PC-3 (cell line): ENCODE data around the gene TEKTIP1. TPM values are rescaled to one million over a fixed set of nuclear protein-coding genes. Genes with fewer than 3 reads are reported as not detected.

Experiments used
- ATAC-seq: fragments of 200-7000 bp; cut with Tn5 transposase; 2 replicates; pipeline ENCODE4 v1.9.1; 2020; ENCODE audit warnings: mild to moderate bottlenecking, moderate library complexity
- BruUV-seq: library from RNA; stranded (reverse); fragments of 400-500 nt; replicated peaks from 2 replicates; lab custom pipeline; 2021; lab: Mats Ljungman, UMichigan
- CTCF ChIA-PET: fragments of 300-600 bp; sonication (Branson Sonifier 250); formaldehyde crosslinking; loops from one replicate; lab custom pipeline; 2022; ENCODE audit warnings: antibody characterized with exemption; lab: Charles Lee
- POLR2A ChIA-PET: fragments of 300-600 bp; sonication (Branson Sonifier 250); formaldehyde crosslinking; loops from one replicate; lab custom pipeline; 2022; ENCODE audit warnings: antibody characterized with exemption; ENCODE audit not compliant: unreplicated experiment; lab: Charles Lee
- DNase-seq: peaks from one replicate; pipeline ENCODE4 v3.0.0-alpha.2; 2015
- H2AFZ ChIP-seq: fragments of 300-600 bp; sonication (generic); 2 replicates; pipeline ENCODE4 v1.6.0; 2016; ENCODE audit warnings: antibody characterized with exemption, low read length
- H3F3A ChIP-seq: fragments of 300-600 bp; sonication (generic); one replicate; pipeline ENCODE4 v1.6.0; 2017; ENCODE audit warnings: antibody characterized with exemption, low read length, control low read depth, mild to moderate bottlenecking; ENCODE audit not compliant: unreplicated experiment
- H3K27ac ChIP-seq: fragments of 300-600 bp; sonication (generic); 2 replicates; pipeline ENCODE4 v1.5.1; 2016; ENCODE audit warnings: mild to moderate bottlenecking, low read length
- H3K27me3 ChIP-seq: fragments of 300-600 bp; sonication (generic); 2 replicates; pipeline ENCODE4 v1.6.1; 2016; ENCODE audit warnings: low read length, mixed read lengths
- H3K36me3 ChIP-seq: fragments of 300-600 bp; sonication (generic); 2 replicates; pipeline ENCODE4 v1.6.1; 2016; ENCODE audit warnings: low read depth, mixed run types, low read length, mixed read lengths
- H3K4me1 ChIP-seq: fragments of 300-600 bp; sonication (generic); 2 replicates; pipeline ENCODE4 v1.5.1; 2016; ENCODE audit warnings: low read length; ENCODE audit not compliant: insufficient read depth
- H3K4me2 ChIP-seq: fragments of 300-600 bp; sonication (generic); 2 replicates; pipeline ENCODE4 v1.6.0; 2016; ENCODE audit warnings: low read length
- H3K4me3 ChIP-seq: fragments of 300-600 bp; sonication (generic); 2 replicates; pipeline ENCODE4 v1.5.1; 2016; ENCODE audit warnings: mild to moderate bottlenecking, low read length, mixed read lengths
- H3K79me2 ChIP-seq: fragments of 300-600 bp; sonication (generic); 2 replicates; pipeline ENCODE4 v1.6.1; 2017; ENCODE audit warnings: low read length, mixed read lengths
- H3K9ac ChIP-seq: fragments of 300-600 bp; sonication (generic); 2 replicates; pipeline ENCODE4 v1.6.0; 2016; ENCODE audit warnings: mild to moderate bottlenecking, low read length
- H3K9me2 ChIP-seq: fragments of 300-600 bp; sonication (generic); replicated peaks from 2 replicates; pipeline ENCODE4 v1.6.1; 2016; ENCODE audit warnings: mixed run types, low read length, mixed read lengths
- H3K9me3 ChIP-seq: fragments of 300-600 bp; sonication (generic); 2 replicates; pipeline ENCODE4 v1.6.1; 2016; ENCODE audit warnings: low read length, mixed read lengths
- H4K20me1 ChIP-seq: fragments of 300-600 bp; sonication (generic); 2 replicates; pipeline ENCODE4 v1.6.1; 2016; ENCODE audit warnings: low read length, mixed read lengths
- CTCF ChIP-seq: fragments of 300-600 bp; sonication (generic); conservative IDR thresholded peaks from 2 replicates; pipeline ENCODE4 v1.5.1; 2017; ENCODE audit warnings: antibody characterized with exemption, low read depth, mild to moderate bottlenecking, low read length
- EZH2 ChIP-seq: fragments of 300-600 bp; sonication (generic); IDR thresholded peaks from one replicate; pipeline ENCODE4 v1.6.1; 2017; ENCODE audit warnings: antibody characterized with exemption, mild to moderate bottlenecking, low read length; ENCODE audit not compliant: unreplicated experiment
- EZH2phosphoT487 ChIP-seq: fragments of 300-600 bp; sonication (generic); IDR thresholded peaks from 2 replicates; pipeline ENCODE4 v1.6.1; 2018; ENCODE audit warnings: mild to moderate bottlenecking, antibody characterized with exemption, low read length, borderline replicate concordance
- intact Hi-C: fragments of 100-400 bp; cut with micrococcal nuclease; formaldehyde crosslinking; loops from 2 replicates; pipeline ENCODE4 v1.9.0; 2023
- total RNA-seq: library from RNA; depleted of rRNA; stranded (reverse); fragments of >200 nt; gene quantifications from 2 replicates; pipeline ENCODE4 v1.2.3, GENCODE V29; 2014

Gene TEKTIP1
- total RNA-seq, 1 experiment from 2014 or later: not detected

DNA sequence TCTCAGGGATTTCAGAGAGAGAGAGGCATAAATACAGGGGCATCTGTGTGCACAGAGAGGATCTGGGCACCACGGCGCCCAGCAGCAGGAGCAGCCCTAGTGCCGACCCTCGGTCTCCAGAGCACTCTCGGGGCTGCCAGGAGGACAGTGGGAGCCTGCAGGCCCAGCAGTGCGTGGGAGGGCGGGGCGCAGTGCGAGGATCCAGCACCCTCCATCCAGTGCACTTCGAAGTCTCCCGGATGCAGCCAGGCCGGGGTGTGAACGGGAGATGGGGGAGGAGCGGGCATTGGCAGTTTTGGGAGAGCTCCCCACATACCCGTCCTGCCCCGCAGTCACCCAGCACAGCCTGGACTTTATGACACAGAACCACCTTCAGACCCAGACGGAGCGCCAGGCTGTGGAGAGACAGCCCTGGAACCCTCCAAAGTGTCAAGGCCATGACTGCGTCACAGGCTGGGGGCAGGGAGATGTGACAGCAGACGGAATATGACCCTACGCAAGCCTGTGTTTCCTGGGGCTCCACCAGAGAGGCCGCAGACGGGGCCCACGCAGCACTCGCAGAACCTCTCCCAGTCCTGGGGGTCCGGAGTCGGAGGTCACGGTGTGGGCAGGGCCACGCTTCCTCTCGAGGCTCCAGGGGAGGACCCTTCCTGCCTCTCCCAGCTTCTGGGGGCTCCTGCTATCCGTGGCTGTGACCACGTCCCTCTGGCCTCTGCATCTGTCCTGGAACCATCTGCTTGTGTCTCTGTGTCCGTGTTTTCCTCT, 14.7 kb upstream of the TEKTIP1 start:
- H3K4me2 ChIP-seq: no peak overlapping the region
- no peaks in the 10 kb centered on the region for H3K27me3 ChIP-seq
- TF ChIP-seq EZH2 (no peak), EZH2phosphoT487 (no peak), CTCF (no peak)
- no peak overlapping the region for H3K27ac ChIP-seq
- no peaks in the 10 kb centered on the region; the same call in 1 of the 2 replicates for H3K36me3 ChIP-seq
- peaks cover 3% of the 10 kb centered on the region; the same call in 1 of the 2 replicates for H4K20me1 ChIP-seq
- H3K9ac ChIP-seq: no peak overlapping the region
- H2AFZ ChIP-seq: no peak overlapping the region
- H3K9me2 ChIP-seq: no peaks in the 10 kb centered on the region
- H3K79me2 ChIP-seq: peaks cover 27% of the 10 kb centered on the region
- no peak for DNase-seq
- CTCF ChIA-PET: no interaction called here
- ATAC-seq: no peak
- no peaks in the 10 kb centered on the region for H3K4me1 ChIP-seq
- BruUV-seq: no TSS peak
- H3F3A ChIP-seq: no peaks in the 10 kb centered on the region
- no peaks in the 10 kb centered on the region for H3K9me3 ChIP-seq
- intact Hi-C loops: no loop called here
- no peak overlapping the region for H3K4me3 ChIP-seq
- POLR2A ChIA-PET: no interaction called here

- Histone ChIP-seq H3K4me1 (no peaks in the 10 kb centered on the region), H3K27ac (no peak overlapping the region), H2AFZ (no peak overlapping the region), H3K9me3 (no peaks in the 10 kb centered on the region), H3K9me2 (no peaks in the 10 kb centered on the region), H3K4me3 (no peak overlapping the region), H3K9ac (no peak overlapping the region), H3K36me3 (no peaks in the 10 kb centered on the region; the same call in 1 of the 2 replicates), H3K4me2 (no peak overlapping the region), H3K27me3 (no peaks in the 10 kb centered on the region), H4K20me1 (0 out of 2 replicates have a peak, but pooled peaks cover under 1% of the 10 kb centered on the region), H3F3A (no peaks in the 10 kb centered on the region), H3K79me2 (peaks cover 20% of the 10 kb centered on the region)
- DNase-seq: no peak
- no TSS peak for BruUV-seq
- TF ChIP-seq EZH2phosphoT487 (no peak), CTCF (no peak), EZH2 (no peak)
- intact Hi-C loops: no loop called here
- no peak for ATAC-seq
- ChIA-PET CTCF (no interaction called here), POLR2A (no interaction called here)
Measured at GRCh38 chr19:3524904-3525451, 14.0 kb upstream of the TEKTIP1 start.
